Lower leg skin (tissue), 4 donors: ENCODE results near the gene QRICH1. TPM values are rescaled to one million over a fixed set of nuclear protein-coding genes. Genes with fewer than 3 reads are reported as not detected.

Experiments
- DNase-seq, 2 donors: peaks; one replicate each; pipeline ENCODE4 v3.0.0-alpha.2; 2019; ENCODE audit warnings: low spot score in 2 of 2
- H3K4me3 ChIP-seq: fragments of 200-600 bp; sonication (generic); 2 replicates; pipeline ENCODE4 v1.5.1; 2017; ENCODE audit warnings: mild to moderate bottlenecking, low read depth; ENCODE audit not compliant: poor library complexity, severe bottlenecking
- POLR2A ChIP-seq, 2 donors: fragments of 450-650 bp; IDR thresholded peaks; one replicate each; pipeline ENCODE4 v1.6.1; 2016 to 2017; ENCODE audit warnings: antibody characterized with exemption in 2 of 2, mild to moderate bottlenecking in 1 of 2, moderate library complexity in 1 of 2
- WGBS, 2 donors: methylation state at CpG; one replicate each; pipeline ENCODE4 v1.1.5; 2018; 5-methylcytosine and 5-hydroxymethylcytosine counted together
- intact Hi-C: fragments of 100-400 bp; cut with DNase I; formaldehyde crosslinking; loops from one replicate; pipeline ENCODE4 v1.15.0; 2023; ENCODE audit warnings: low total_unique reads
- total RNA-seq, 4 donors: library from RNA; depleted of rRNA; stranded (reverse); fragments of >200 nt; gene quantifications; one replicate each; pipeline ENCODE4 v1.1.0, GENCODE V29; 2016
- TF ChIP-seq, protein P1 (sequence below), 3 donors: fragments of 450-650 bp; IDR thresholded peaks; one replicate each; pipeline ENCODE4 v1.5.1; 2016; ENCODE audit warnings: antibody characterized with exemption in 3 of 3, mild to moderate bottlenecking in 3 of 3, moderate library complexity in 2 of 3

QRICH1 gene
- total RNA-seq, 4 donors from 2014 or later = 72.4 to 106 (median 84.2) TPM

- TF ChIP-seq POLR2A (IDR thresholded peaks at IDR 0.05) = no peak
- TF ChIP-seq, protein P1, sequence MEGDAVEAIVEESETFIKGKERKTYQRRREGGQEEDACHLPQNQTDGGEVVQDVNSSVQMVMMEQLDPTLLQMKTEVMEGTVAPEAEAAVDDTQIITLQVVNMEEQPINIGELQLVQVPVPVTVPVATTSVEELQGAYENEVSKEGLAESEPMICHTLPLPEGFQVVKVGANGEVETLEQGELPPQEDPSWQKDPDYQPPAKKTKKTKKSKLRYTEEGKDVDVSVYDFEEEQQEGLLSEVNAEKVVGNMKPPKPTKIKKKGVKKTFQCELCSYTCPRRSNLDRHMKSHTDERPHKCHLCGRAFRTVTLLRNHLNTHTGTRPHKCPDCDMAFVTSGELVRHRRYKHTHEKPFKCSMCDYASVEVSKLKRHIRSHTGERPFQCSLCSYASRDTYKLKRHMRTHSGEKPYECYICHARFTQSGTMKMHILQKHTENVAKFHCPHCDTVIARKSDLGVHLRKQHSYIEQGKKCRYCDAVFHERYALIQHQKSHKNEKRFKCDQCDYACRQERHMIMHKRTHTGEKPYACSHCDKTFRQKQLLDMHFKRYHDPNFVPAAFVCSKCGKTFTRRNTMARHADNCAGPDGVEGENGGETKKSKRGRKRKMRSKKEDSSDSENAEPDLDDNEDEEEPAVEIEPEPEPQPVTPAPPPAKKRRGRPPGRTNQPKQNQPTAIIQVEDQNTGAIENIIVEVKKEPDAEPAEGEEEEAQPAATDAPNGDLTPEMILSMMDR (IDR thresholded peaks at IDR 0.05) = no peak
- intact Hi-C loops = no loop called here
- no peak for DNase-seq
- WGBS, 2 donors = 68 to 75% methylated on average over 16 to 17 of the region's 17 CpGs
- H3K4me3 ChIP-seq = no peak overlapping the region
These were observed 27.4 kb upstream of the QRICH1 start for GRCh38 chr3:49121132-49121736.

DNA sequence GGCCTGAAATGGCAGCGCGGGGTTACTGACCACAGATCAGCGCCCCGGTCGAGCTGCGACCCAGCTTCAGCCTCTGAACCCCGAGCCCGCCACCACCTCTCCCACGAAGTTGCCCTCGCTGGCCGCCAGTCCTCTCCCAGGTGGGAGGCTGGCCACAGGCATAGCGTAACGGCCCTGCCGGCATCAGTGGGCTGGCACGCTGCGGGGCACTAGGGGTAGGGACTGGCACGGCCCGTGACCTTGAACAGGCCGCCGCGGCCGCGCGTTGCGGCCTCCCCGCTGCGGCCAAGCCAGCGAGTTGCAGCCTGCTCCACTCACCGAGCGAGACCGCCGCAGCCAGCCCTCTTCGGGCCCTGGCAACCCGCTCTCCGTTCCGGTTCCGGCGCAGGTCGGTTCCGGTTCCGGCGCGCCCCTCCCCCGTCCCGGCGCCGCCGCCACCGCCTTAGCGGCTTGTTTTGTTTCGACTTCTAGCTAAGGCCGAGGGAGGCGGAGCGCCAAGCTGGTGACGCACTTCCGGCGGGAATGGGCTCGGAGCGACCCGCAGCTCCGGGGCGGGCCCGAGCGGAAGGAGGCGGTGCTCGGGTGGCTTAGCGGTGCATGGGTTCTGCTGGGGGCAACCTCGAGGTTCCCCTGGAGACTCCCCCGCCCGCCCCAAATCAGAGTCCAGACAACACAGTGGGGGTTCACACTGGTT lies 26.7 kb upstream of the QRICH1 start, which contains the start of gene USP19:
TSS of gene USP19 (minus strand) at position 386 of the 694 bp plus-strand sequence. CDS start 1,678 bp downstream, outside the sequence.
- H3K4me3 ChIP-seq = peak within 1 kb of the TSS; percentile 84
- DNase-seq = peak; percentile 94 to 99
- peak in 1 of 2 donors; percentile 73 for TF ChIP-seq POLR2A (IDR thresholded peaks at IDR 0.05)
- TF ChIP-seq, protein P1 (IDR thresholded peaks at IDR 0.05) = no peak
- intact Hi-C loops = no loop called here
- WGBS, 2 donors = 0 to 1% methylated on average over 31 to 42 of the region's 70 CpGs

- WGBS, 2 donors = 0% methylated on average over 8 to 9 of the region's 9 CpGs
- TF ChIP-seq, protein P1 (IDR thresholded peaks at IDR 0.05) = no peak
- TF ChIP-seq POLR2A (IDR thresholded peaks at IDR 0.05) = no peak
- intact Hi-C loops = no loop called here
- H3K4me3 ChIP-seq = peak overlapping the region; percentile 84
- DNase-seq = no peak
These were observed 26.2 kb upstream of the QRICH1 start for GRCh38 chr3:49120096-49120437.

DNA sequence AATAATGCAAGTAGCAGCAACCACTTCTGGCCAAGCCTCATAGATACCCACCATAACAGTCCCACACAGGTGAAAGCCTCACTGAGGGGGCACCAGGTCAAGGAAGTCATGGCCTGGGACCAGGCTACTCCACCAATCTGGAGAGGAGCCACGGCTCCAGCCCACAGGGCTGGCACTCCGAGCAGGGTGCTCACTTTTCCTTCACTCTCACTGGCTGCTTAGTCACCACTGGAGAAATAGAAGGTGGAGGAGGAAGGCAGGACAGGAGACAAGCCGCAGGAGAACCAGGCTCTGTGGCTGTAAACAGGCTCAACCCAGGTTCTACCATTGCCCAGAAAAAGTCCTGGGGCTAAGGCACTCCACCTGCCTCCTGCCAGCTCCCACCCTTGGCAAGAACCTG lies 25.6 kb upstream of the QRICH1 start:
- DNase-seq = no peak
- 40 to 55% methylated on average over 3 of the region's 3 CpGs for WGBS, 2 donors
- intact Hi-C loops = no loop called here
- TF ChIP-seq, protein P1 (IDR thresholded peaks at IDR 0.05) = no peak
- no peak for TF ChIP-seq POLR2A (IDR thresholded peaks at IDR 0.05)
- H3K4me3 ChIP-seq = no peak overlapping the region

DNA sequence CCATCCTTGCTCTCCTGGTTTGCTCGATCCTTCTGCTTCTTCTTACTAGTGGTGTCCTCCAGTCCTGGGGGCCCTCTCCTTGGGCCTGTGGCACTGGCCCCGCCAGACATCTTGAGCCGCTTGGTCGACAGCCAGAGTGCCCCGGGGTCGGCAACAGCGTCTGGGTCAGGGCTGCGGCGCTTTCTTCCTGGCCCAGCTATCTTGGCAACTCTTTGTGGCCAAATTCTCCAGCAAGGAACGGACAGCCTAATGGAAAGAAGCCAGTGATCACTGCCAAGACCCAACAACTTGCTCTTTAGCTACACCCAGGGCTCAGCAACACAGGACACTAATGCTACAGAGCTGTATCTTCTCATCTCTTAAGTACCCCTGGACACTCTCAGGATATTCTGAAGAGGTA lies 25.2 kb upstream of the QRICH1 start:
- TF ChIP-seq, protein P1 (IDR thresholded peaks at IDR 0.05) = no peak
- no peak for TF ChIP-seq POLR2A (IDR thresholded peaks at IDR 0.05)
- no peak overlapping the region for H3K4me3 ChIP-seq
- WGBS, 2 donors = 49 to 68% methylated on average over 10 of the region's 10 CpGs
- no peak for DNase-seq
- intact Hi-C loops = no loop called here
